ENCODE data around the gene CFAP54.

The CFAP54 gene

DNA sequence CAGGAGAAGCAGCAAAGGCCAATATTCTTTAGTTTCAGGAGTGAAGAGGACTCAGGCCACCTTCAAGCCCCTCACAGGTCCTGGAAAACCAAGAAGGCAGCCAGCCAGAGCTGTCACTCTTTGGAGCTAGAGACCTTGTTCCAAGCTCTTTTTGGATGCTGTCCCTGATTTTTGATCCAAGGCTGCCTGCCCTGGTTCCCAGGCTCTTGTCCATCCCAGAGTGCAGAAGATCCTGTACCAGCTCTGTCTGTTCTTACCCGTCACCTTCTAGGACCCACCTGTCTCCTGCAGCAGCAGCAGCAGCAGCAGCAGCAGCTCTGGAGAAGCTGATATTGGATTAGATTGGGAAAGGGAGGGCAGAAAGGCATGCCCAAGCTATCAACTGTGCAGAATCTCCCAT is 260.6 kb downstream of the CFAP54 start:
- Histone ChIP-seq H3K4me3 (ENCODE audit: extremely low read depth, insufficient read depth, low read length, poor library complexity, severe bottlenecking) (no peak overlapping the region), H3K36me3 (ENCODE audit: control insufficient read depth, insufficient read depth, low read length) (no peaks in the 10 kb centered on the region), H3K27ac (ENCODE audit: low read depth, low read length, severe bottlenecking) (no peak overlapping the region), H3K4me1 (ENCODE audit: control insufficient read depth, insufficient read depth, low read length, poor library complexity, severe bottlenecking) (no peaks in the 10 kb centered on the region), H3K9me3 (ENCODE audit: control insufficient read depth, low read length) (no peaks in the 10 kb centered on the region)
- WGBS, 2 experiments (ENCODE audit: insufficient coverage in 2 of 2) = no CpG with 5 or more reads among the region's 1 CpG

DNA sequence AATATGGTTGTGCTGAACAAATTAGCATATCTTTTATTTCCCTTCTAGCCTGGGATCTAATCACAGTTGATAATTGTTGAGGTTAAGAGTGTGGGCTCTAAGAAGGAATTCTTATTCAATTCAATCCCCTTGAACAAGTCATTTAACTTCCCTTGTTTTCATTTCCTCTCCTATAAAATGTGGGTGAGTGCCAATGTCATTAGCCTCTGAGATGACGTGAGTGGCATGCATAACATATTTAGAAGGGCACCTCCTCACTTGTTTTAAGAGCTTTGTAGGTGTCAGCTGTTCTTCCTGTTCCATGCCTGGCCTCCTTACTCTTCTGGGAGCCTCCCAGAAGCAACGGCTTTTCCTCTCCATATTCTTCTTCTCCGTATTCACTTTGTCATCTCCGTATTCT is 262.2 kb downstream of the CFAP54 start:
- Histone ChIP-seq H3K9me3 (ENCODE audit: control insufficient read depth, low read length) (no peaks in the 10 kb centered on the region), H3K4me3 (ENCODE audit: extremely low read depth, insufficient read depth, low read length, poor library complexity, severe bottlenecking) (no peak overlapping the region), H3K27ac (ENCODE audit: low read depth, low read length, severe bottlenecking) (no peak overlapping the region), H3K36me3 (ENCODE audit: control insufficient read depth, insufficient read depth, low read length) (no peaks in the 10 kb centered on the region), H3K4me1 (ENCODE audit: control insufficient read depth, insufficient read depth, low read length, poor library complexity, severe bottlenecking) (no peaks in the 10 kb centered on the region)
- WGBS, 2 experiments (ENCODE audit: insufficient coverage in 2 of 2) = 100% methylated on average over 1 of the region's 4 CpGs; no CpG with 5 or more reads in 1 of the 2 experiments

- Histone ChIP-seq H3K9me3 (ENCODE audit: control insufficient read depth, low read length) (no peaks in the 10 kb centered on the region), H3K27ac (ENCODE audit: low read depth, low read length, severe bottlenecking) (no peak overlapping the region), H3K4me1 (ENCODE audit: control insufficient read depth, insufficient read depth, low read length, poor library complexity, severe bottlenecking) (no peaks in the 10 kb centered on the region), H3K4me3 (ENCODE audit: extremely low read depth, insufficient read depth, low read length, poor library complexity, severe bottlenecking) (no peak overlapping the region), H3K36me3 (ENCODE audit: control insufficient read depth, insufficient read depth, low read length) (no peaks in the 10 kb centered on the region)
- 100% methylated on average over 1 of the region's 2 CpGs; no CpG with 5 or more reads in 1 of the 2 experiments for WGBS, 2 experiments (ENCODE audit: insufficient coverage in 2 of 2)
Measured at GRCh38 chr12:96752211-96752610, 262.8 kb downstream of the CFAP54 start.

- Histone ChIP-seq H3K27ac (ENCODE audit: low read depth, low read length, severe bottlenecking) (no peak overlapping the region), H3K36me3 (ENCODE audit: control insufficient read depth, insufficient read depth, low read length) (no peaks in the 10 kb centered on the region), H3K4me1 (ENCODE audit: control insufficient read depth, insufficient read depth, low read length, poor library complexity, severe bottlenecking) (no peaks in the 10 kb centered on the region), H3K4me3 (ENCODE audit: extremely low read depth, insufficient read depth, low read length, poor library complexity, severe bottlenecking) (no peak overlapping the region), H3K9me3 (ENCODE audit: control insufficient read depth, low read length) (no peaks in the 10 kb centered on the region)
- WGBS, 2 experiments (ENCODE audit: insufficient coverage in 2 of 2) = 100% methylated on average over 1 of the region's 3 CpGs; no CpG with 5 or more reads in 1 of the 2 experiments
Measured at GRCh38 chr12:96766232-96766631, 276.9 kb downstream of the CFAP54 start.

- Histone ChIP-seq H3K4me3 (ENCODE audit: extremely low read depth, insufficient read depth, low read length, poor library complexity, severe bottlenecking) (no peak overlapping the region), H3K27ac (ENCODE audit: low read depth, low read length, severe bottlenecking) (no peak overlapping the region), H3K36me3 (ENCODE audit: control insufficient read depth, insufficient read depth, low read length) (no peaks in the 10 kb centered on the region), H3K9me3 (ENCODE audit: control insufficient read depth, low read length) (no peaks in the 10 kb centered on the region), H3K4me1 (ENCODE audit: control insufficient read depth, insufficient read depth, low read length, poor library complexity, severe bottlenecking) (no peaks in the 10 kb centered on the region)
- WGBS, 2 experiments (ENCODE audit: insufficient coverage in 2 of 2) = 85 to 100% methylated on average over 2 to 5 of the region's 7 CpGs
Measured at GRCh38 chr12:96769400-96769799, 280.0 kb downstream of the CFAP54 start.

- no peaks in the 10 kb centered on the region for H3K9me3 ChIP-seq (ENCODE audit: control insufficient read depth, low read length)
- WGBS, 2 experiments (ENCODE audit: insufficient coverage in 2 of 2) = 70 to 89% methylated on average over 1 to 3 of the region's 3 CpGs
- no peaks in the 10 kb centered on the region for H3K4me1 ChIP-seq (ENCODE audit: control insufficient read depth, insufficient read depth, low read length, poor library complexity, severe bottlenecking)
- H3K27ac ChIP-seq (ENCODE audit: low read depth, low read length, severe bottlenecking) = no peak overlapping the region
- no peaks in the 10 kb centered on the region for H3K36me3 ChIP-seq (ENCODE audit: control insufficient read depth, insufficient read depth, low read length)
- no peak overlapping the region for H3K4me3 ChIP-seq (ENCODE audit: extremely low read depth, insufficient read depth, low read length, poor library complexity, severe bottlenecking)
Measured at GRCh38 chr12:96770219-96771102, 281.1 kb downstream of the CFAP54 start.

DNA sequence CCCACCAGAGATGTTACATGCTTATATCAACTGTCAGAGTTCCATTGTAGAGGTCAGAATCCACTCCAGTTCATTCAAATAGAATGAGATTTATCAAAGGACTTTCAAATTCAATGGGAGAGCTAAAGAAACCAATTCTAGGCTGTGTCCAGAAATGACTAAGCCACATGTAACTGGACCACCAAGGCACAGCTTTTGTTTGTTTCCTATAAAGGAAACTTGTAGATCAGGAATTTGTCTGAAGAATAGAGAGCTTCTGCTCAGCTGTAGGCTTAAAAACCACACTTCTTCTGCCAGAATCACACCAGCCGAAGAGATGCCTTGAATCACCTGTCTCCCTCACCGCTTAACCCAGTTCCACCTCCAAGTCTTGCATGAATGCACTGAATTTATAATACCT is 283.7 kb downstream of the CFAP54 start:
- no peaks in the 10 kb centered on the region for H3K9me3 ChIP-seq (ENCODE audit: control insufficient read depth, low read length)
- H3K27ac ChIP-seq (ENCODE audit: low read depth, low read length, severe bottlenecking) = no peak overlapping the region
- H3K4me1 ChIP-seq (ENCODE audit: control insufficient read depth, insufficient read depth, low read length, poor library complexity, severe bottlenecking) = no peaks in the 10 kb centered on the region
- no peaks in the 10 kb centered on the region for H3K36me3 ChIP-seq (ENCODE audit: control insufficient read depth, insufficient read depth, low read length)
- H3K4me3 ChIP-seq (ENCODE audit: extremely low read depth, insufficient read depth, low read length, poor library complexity, severe bottlenecking) = no peak overlapping the region
- 83 to 100% methylated on average over 2 of the region's 2 CpGs for WGBS, 2 experiments (ENCODE audit: insufficient coverage in 2 of 2)

DNA sequence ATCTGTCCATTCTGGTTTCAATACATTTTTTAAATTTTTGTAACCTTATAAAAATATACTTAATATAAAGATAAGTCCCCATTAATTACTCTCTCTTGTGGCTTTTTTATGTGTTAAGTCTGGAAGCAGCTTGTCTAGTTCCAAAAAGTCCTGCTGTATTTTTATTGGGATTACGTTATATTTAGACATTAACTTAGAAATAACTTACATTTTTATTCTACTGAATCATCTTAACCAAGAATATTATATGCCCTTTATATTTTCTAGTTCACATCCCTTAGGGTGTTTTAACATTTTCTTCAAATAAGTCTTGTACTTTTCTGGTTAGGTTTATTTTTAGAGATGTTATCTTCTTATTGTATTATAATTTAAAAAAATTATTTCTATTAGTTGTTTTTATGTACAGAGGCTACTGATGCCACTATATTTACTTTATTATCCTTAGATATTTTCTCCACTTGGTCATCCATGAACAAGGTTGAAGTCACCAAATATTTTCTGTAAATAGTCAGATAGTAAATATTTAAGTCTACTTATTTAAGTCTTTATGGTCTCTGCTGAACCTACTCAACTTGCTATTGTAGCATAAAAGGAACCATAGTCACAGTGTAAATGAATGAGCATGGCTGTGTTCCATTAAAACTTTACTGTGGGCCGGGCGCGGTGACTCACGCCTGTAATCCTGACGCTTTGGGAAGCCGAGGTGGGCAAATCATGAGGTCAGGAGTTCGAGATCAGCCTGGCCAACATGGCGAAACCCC is 285.3 kb downstream of the CFAP54 start:
- Histone ChIP-seq H3K27ac (ENCODE audit: low read depth, low read length, severe bottlenecking) (no peak overlapping the region), H3K36me3 (ENCODE audit: control insufficient read depth, insufficient read depth, low read length) (no peaks in the 10 kb centered on the region), H3K4me1 (ENCODE audit: control insufficient read depth, insufficient read depth, low read length, poor library complexity, severe bottlenecking) (no peaks in the 10 kb centered on the region), H3K9me3 (ENCODE audit: control insufficient read depth, low read length) (no peaks in the 10 kb centered on the region), H3K4me3 (ENCODE audit: extremely low read depth, insufficient read depth, low read length, poor library complexity, severe bottlenecking) (no peak overlapping the region)
- 76 to 84% methylated on average over 6 to 7 of the region's 9 CpGs for WGBS, 2 experiments (ENCODE audit: insufficient coverage in 2 of 2)

DNA sequence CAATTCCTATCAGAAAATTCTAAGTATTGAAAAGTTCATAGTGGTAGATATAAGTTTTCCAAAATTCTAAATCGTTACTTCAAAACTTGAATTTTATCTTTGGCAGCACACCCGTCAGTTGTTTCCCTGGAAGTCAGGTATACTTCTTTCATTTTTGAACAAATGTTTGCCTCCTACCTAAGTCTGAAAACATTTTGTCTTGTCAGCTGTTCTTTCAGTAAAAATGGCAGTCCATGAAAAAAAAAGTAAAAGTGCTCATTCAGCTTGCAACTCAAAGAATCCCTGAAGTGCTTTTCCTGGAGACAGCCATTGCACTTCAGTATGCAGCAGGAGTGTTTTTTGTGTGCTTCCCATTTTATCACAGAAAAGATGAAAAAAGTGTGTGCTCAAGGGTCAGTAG is 287.5 kb downstream of the CFAP54 start:
- WGBS, 2 experiments (ENCODE audit: insufficient coverage in 2 of 2) = 90% methylated on average over 1 of the region's 2 CpGs; no CpG with 5 or more reads in 1 of the 2 experiments

GRCh38 chr12:96780330-96780729 is 291.0 kb downstream of the CFAP54 start:
- 80% methylated on average over 1 of the region's 2 CpGs; no CpG with 5 or more reads in 1 of the 2 experiments for WGBS, 2 experiments (ENCODE audit: insufficient coverage in 2 of 2)
- Histone ChIP-seq H3K9me3 (ENCODE audit: control insufficient read depth, low read length) (no peaks in the 10 kb centered on the region), H3K4me3 (ENCODE audit: extremely low read depth, insufficient read depth, low read length, poor library complexity, severe bottlenecking) (no peak overlapping the region), H3K27ac (ENCODE audit: low read depth, low read length, severe bottlenecking) (no peak overlapping the region), H3K36me3 (ENCODE audit: control insufficient read depth, insufficient read depth, low read length) (no peaks in the 10 kb centered on the region), H3K4me1 (ENCODE audit: control insufficient read depth, insufficient read depth, low read length, poor library complexity, severe bottlenecking) (no peaks in the 10 kb centered on the region)

More for the DNA sequence above, 287.5 kb downstream of the CFAP54 start:
- Histone ChIP-seq H3K36me3 (ENCODE audit: control insufficient read depth, insufficient read depth, low read length) (no peaks in the 10 kb centered on the region), H3K9me3 (ENCODE audit: control insufficient read depth, low read length) (no peaks in the 10 kb centered on the region), H3K4me1 (ENCODE audit: control insufficient read depth, insufficient read depth, low read length, poor library complexity, severe bottlenecking) (no peaks in the 10 kb centered on the region), H3K27ac (ENCODE audit: low read depth, low read length, severe bottlenecking) (no peak overlapping the region), H3K4me3 (ENCODE audit: extremely low read depth, insufficient read depth, low read length, poor library complexity, severe bottlenecking) (no peak overlapping the region)

All from mesodermal cell (in vitro differentiated cells).